Mucosa of gallbladder (tissue), 1 donor: ENCODE measurements around the gene PRKAG2. TPM values are rescaled to one million over a fixed set of nuclear protein-coding genes. Genes with fewer than 3 reads are reported as not detected.
A peak's percentile ranks its signal among the peaks of the same experiment; 100 is the strongest.
"Not testable (repeated sequence)": the region's sequence is repeated elsewhere in the genome, so short reads cannot be mapped to it uniquely, and the experiment has no call there.

Experiments
- DNase-seq: peaks from one replicate; pipeline ENCODE4 v3.0.0-alpha.2; 2020; ENCODE audit warnings: low spot score
- total RNA-seq: library from RNA; stranded (reverse); gene quantifications from one replicate; pipeline ENCODE4 v1.2.1, GENCODE V29; 2021
- donor health status: DM: no; HTN: no; CAD: no.

PRKAG2 gene
- total RNA-seq, 1 donor from 2014 or later, result 54.8 TPM

DNA sequence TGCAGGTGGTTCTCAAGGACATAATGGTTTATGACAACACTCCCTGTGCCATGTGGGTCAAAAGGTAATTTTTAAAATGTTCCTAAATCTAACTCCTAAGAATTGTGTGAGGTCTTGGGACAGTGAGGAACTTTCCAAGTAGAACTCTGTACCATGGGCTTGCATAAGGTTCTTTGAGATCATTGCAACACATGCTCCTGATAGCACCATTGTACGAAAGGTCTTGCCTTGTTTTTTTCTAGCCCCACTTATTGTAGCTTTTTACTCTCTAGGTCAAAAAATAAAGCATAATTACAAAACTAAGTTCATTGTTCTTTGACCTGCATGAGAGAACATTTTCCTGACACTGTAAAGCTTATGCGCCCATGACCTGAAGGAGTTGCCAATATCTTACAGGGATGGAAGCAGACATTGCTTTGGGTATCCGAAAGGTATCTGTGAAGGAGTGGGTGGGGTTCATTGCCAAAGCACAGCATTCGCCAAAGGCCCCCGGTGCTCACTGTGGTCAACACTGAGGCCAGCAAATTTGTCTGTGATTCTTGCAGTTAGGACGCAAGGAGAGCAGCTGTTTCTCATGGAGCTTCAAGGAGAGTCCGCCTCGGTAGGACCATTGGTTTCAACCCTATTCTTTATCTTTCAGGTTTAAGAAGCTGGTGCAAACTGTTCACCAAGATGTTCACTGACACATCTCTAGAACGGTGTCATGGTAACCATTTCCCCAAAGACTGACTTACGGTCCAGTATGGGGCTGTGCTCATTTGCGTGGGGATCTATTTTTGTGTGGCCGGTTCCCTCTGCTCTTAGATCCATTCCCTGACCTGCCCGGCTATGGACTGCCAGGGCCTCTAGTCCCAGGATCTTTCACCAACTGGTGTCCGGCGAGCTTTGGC lies 7.6 kb upstream of the PRKAG2 start:
- DNase-seq, result no peak

DNA sequence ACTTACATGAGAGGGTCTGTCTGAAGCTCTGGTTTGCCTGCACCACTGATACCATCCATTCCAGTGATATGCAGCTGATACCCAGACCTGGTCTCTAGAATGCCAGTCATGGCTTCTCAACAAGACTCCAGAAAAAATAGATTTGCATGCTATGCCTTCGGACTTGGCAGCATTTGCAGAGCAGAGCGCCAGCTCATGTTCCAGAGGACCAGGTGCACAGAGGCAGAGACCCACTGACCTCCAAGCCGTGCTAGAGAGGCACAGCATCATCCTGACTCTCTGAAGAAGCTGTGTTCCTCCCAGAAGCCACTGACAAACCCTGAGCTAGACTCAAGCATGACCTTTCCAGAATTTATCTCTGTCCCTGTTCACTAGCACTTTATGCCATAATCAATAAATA lies 6.9 kb upstream of the PRKAG2 start:
- no peak for DNase-seq

DNA sequence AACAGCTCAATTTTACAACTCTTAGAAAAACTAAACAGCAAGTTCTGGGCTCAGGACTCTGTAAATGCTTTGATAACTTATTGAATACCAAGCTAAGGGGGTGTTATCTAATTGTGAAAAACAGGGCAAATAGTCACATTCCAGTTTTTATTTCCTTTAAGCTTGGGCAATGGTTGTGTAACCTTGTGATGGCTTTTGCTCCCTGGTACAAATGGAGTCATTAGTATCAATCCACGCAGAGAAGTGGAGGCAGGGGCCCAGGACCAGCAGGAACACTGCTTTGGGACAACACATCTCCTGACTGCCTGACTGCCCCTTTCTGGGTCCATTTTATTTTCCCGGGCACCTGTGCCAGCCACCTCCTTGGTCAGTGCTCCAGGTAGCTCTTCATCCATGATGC lies 5.8 kb upstream of the PRKAG2 start:
- DNase-seq, result no peak

DNA sequence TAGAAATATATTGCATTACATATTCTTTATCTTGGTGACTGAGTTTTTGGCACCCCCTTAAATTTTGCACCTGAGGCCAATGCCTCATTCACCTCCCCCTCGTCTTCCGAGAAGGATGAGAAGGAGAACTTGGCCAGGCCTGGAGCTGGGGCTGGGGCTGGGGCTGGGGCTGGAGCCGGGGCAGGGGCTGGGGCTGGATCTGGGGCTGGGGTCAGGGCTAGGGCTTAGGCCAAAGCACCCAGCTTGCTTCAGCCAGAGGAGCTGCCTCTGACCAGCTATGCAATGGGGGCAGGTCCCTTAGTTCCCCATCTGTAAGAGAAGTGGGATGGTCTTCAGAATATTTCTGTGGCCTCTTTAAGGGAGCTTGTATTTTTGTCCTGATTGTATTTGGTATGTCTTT lies 3.8 kb upstream of the PRKAG2 start:
- DNase-seq, result no peak

DNA sequence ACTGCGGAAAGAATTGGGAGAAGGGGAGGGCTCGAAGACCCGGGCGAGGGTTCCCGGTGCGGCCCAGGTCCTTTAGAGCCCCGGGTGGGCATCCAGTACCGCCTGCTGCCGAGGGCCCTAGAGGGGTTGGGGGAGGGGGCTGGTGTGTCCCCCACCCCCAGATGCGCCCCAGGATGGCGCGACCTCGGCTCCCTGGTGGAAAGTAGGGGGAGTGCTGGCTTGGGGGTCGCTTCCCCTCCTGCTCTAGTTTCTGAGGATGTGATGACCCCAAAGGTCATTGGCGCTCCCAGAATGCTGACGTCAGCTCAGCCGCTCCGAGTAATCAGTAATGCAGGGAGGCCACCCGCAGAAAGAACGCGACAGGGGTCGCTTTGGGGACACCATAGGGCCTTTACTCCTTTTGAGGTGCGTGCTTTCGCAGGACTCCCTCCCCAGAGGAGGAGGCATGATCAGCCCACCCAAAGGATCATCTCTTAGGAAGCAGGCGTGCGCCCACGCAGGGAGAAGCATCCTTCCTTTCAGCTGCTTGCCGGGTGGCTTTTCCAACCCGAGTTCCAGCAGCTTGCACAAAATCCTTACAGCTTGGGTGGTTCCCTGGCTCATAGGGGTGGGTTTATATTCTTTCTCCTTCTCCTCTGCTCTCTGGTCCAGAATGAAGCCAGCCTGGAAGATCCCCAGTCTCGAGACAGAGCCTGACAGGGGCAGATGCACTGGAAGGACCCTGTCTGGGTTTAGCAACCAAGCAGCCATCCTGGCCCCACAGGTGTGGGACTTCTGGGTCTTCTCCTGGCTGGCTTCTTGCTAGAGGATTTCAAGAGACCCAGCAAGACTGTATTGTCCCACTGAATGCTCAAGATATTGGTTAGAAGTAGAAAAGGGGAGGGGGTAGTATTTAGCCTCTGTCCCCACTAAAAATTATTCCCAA lies 1.3 kb upstream of the PRKAG2 start:
- no peak for DNase-seq

DNA sequence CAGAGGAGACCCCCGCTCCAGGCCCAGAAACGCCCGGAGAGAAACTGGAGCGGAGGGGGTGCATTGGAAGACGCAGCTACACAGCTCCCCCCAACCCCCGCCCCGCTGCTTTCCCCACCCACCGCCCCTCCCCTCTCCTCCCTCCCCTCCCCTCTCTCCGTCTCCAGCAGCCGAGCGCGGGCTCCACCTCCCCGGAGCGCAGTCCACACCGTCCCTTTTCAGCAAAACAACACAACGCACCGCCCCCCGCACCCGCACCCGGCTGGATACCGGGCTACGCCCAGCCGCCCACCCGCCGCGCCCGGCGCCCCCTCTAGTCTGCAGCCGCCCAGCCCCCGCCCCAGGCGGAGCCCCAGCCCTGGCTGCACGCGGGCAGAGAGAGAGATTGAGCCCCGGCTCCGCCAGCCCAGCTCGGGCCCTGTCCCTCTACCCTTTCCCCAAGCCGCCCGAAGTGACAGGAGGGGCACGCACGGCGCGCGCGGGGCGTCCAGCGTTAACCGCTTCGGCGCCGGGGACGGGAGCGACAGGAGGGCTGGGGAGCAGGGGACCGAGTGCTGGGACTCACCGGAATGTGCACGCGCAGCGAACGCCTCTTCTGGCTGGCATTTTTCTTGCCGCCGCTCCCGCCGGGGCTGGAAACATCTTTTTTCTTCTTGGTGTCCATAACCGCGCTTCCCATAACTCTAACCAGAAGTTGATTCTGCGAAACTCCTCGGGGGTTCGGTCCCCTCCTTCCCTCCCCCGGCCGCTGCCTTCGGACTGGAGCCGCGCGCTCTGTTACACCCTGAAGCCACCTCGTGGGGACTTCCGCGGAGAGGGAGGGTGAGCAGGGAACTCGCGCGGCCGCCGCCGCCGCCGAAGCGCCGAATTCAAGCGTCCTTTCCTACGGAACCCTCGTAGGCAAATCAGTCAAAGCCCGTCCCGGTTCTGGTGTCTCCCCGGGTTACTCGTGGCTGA lies 695 bp downstream of the PRKAG2 start:
- DNase-seq, result peak; percentile 74

DNA sequence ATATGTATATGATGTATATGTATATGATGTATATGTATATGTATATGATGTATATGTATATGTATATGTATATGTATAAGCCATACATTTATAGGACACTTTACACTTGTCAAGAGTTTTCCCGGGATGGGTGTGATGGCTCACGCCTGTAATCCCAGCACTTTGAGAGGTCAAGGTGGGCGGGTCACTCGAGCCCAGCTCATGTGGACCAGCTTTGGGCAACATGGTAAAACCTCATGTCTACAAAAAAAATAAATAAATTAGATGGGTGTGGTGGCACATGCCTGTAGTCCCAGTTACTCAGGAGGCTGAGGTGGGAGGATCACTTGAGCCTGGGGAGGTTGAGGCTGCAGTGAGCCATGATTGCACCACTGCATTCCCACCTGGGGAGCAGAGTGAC lies 2.4 kb downstream of the PRKAG2 start:
- not testable (repeated sequence) for DNase-seq

DNA sequence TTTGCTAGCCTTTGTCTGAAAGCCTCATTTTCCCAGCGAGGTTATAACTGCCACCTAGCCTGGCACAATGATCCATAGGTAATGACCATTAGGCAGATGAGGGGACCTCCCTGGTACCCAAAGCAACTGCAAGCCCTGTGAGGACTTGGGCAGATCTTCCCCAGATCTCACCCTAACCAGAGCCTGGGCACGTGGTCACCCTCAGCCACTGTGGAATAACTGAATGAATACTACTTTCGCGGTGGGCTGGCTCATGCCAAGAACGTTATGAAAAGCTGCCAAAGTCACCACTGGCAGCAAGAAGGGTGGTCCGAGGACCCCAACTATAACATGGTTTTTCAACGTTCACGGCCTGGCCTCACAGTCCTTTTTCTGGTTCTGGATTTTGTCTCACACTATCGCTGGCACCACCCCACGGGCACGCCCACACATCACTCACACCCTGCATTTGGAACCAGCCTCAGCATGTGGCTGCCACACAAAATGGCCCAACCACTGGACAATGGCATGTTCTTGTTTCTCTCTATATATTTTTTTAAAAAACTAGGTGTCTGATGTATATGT lies 3.4 kb downstream of the PRKAG2 start:
- DNase-seq, result no peak

DNA sequence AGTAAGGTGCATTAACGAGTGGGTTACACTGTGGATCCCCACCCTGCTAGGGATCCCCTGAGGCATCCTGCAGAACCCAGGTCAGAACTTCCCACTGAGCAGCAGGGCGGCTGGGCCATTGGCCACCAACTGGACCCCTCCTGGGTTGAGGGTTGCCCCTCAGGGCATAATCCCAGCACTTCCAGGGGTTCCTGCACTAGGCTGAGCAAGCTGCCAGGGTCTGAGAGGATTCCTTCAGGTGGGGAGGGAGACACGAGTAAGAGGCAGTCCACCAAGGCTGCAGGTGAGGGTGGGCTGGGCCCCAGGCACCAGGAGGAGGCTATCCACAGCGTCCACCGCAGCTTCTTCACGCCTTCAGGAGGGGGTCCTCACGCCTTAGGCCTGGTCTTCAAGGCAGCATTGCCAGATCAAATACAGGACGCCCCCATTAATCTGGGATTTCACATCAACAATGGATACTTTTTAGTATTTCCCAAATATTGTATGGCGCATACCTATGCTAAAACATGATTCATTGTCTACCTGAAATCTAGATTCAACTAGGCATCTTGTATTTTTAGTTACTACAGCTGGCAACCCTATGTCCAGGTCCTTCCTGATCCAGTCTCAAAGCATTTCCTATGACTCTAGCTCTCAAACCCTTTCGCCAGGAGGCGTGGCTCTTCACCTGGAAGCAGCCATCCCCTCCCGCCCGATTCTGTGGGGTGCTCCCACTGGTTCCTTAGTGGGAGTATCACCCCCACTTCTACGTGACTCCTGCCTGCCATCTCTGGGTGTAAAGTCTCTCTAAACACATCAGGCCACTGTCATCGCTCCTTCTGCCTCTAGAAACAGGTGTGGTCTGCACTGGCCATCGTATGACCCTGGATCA lies 4.1 kb downstream of the PRKAG2 start:
- no peak for DNase-seq

DNA sequence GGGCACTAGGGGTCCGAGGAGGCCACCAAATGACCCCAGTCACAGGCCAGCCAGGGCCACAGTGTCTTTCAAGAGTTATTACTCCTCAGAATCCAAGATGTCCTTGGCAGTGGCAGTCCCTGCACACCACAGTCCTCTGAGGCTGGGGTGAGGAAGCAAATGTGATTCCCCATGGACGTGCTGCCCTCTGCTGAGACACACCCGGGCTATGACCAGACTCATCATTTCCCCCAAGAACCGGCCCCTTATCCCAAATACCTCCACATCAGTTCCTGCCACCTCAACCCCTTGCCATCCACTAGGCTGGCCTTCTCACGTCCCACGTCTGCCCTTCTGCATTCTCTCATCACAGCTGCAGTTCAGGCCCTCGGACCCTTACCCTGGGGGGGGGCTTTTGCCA lies 5.0 kb downstream of the PRKAG2 start:
- no peak for DNase-seq

DNA sequence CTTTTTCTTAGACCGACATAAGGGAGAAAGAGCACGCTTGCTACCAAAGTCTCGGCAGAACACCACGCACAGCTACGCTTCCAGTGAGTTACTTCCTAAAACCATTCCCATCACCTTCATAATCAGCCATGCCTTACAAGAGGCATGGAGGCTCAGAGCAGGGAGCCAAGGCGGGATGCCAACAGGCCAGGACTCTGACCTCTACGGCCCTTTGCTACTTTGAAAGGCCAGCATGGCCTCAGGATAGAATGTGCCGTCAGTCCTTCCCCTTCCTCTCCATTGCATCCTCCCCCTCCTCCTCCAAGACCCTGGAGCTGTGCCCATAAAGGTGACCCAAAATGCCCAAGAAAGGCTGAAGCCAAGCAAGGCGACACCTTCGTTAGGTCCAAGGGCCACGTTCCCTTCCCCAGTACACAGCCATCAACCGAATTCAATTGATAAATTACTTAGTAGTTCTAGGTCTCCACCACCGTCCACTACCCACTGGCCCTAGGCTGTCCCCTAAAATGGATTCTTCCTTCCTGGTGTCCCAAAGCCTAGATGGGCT lies 5.7 kb downstream of the PRKAG2 start:
- DNase-seq, result no peak

DNA sequence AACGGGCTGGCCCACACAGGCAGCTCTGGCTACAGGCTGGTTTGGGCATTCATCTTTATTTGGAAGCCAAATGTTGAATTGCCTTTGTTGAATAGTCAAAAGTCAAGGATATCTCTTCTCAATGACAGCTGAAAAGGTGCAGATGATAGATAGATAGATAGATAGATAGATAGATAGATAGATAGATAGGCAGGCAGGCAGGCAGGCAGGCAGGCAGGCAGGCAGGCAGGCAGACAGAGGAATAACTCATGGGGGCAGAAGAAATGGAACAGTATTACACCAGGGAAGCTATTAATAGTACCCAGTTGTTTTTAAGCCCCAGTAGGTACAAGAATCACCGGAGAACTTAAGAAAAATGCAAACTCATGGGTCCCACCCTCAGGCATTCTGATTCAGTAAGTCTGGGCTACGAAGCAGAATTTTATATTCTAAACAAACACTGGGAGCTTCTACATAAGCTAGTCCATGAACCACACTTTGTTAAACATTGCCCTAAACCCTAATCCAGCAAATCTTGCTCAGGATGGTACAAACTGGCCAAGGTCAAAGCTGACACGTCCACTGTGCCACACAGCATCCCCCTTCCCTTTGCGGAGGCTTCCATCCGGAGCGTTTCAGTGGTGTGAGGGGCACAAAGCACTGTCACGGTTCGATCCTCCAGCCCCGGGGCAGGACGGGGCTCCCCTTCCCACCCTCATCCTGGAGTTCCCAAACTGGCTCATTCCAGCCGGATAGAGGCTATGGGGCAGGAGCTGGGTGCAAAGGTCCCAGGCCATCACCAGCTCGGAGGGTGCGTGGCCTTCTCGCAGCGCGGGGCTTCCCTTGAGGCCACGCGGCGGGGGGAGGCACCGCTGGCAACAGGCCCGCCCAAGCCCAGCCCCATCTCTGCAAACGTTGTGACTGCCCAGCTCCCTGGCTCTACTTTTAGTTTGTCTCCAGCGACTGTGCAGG lies 6.7 kb downstream of the PRKAG2 start:
- DNase-seq, result no peak

DNA sequence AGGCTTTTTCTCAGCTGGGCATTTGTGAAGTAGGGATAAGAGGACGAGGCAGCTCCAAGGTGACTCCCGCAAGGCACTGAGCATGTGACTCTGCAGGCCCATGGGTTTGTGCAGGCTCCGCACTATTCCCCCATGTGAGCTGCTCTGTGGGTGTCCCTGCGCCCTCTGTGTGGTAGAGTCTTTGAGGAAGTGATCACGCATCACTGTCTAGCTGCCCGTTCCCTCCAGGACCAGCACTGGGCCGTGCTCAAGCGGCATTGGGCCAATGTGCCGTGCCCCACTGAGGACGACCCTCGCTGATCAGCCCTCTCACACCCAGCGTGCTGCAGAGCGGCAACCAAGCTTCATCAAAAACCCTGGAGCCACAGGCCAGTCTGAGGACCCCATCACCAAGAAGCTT lies 7.5 kb downstream of the PRKAG2 start:
- no peak for DNase-seq

DNA sequence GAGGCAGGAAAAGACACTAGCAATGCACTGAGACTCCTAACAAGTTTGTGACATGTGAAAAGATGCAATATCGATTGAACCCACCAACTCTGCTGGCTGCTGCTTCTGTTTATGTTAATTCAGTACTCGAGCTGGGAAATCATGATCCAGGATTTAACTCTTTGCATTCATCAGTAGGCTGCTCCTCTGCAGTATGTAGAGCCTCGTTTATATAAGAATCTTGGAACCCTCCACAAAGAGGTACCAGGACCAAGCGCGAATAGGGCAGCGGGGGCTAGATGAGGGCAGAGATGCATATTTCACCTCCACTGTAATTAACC lies 7.8 kb downstream of the PRKAG2 start:
- DNase-seq, result no peak

DNA sequence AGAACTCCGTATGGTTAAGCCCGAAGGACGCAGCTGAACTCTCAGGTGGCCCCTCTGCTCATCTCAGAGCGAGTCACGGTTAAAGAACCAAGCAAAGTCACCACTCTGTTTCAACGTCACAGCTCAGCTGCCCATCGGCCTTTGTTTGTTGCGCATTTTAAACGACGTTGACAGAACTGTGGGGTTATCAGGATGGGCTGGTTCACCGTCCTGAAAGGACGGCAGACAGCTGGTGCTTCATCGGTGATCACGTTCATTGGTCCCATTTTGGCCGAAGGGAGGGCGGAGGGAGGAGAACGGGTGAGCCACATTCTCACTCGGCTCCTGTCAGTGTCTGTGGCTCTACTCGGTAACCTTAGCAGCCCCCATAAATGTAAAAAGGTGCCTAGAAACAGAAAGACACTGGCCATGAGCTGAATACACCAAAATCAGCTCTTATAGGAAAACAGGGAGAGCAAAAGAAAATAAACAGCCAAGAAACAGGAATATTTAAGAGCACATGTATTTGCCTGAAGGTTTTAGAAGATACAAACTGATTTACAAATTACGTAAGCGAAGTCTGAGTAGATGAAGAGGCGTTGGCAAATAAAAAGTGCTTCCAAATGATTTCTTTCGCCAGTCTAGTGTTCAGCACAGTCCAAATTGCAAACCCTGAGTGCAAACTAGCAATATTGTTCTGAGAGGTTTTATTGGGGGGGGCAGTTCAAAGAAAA lies 8.4 kb downstream of the PRKAG2 start:
- no peak for DNase-seq

DNA sequence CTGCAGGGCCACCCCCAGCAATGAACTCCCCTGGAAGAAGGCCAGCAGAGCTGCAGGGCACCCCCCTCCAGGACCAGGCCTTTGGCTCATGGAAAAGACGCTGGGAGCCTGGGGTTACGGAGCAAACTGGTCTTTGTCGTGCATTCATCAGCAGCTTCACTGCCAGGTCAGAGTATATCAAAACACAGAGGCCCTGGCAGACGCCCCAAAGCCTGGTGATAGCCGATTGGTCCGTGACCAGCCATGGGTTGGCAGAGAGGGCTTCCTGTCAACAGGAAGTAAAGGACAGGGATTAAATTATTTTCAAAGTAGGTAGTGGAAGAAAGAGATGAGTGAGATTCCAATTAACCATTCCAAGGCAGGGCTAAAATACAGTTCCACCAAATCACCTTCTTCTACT lies 9.0 kb downstream of the PRKAG2 start:
- DNase-seq, result peak; percentile 31

DNA sequence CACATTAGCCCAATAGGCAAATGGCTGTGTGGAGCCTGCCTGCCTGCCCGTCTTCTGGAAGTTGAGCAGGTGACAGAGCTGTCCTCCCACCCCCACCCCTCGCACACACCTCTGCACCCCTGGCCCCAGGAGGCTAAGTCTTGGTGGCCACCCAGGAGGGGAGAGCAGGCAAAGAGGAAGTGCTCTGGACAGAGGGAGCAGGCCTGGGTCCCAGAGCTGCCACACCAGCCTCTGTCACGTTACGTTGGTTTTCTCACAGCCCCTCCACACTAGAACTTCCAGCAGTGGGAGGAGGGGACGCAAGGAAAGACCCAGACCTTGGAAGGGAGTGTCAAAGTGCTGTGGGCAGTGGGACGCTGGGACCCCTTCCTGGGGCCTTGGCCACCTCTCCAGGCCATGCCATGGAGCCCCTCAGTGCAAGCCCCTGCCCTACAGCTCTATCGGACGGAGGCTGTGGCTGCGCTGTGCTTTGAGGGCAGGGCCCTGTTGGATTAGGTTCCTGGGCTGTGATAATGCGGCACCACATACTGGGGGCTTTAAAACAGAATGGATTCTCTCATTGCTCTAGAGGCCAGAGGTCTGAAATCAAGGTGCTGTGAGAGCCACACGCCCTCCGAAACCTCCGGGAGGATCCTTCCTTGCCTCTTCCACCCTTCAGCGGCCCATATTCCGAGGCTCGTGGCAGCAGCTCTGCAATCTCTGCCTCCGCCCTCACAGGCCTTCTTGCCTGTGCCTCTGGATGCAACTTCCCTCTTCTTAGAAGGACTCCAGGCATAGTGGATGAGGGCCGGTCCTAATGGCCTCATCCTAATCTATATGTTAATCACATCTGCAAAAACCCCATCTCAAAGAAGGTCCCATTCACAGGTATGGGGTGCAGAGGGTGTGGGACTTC lies 9.9 kb downstream of the PRKAG2 start:
- no peak for DNase-seq
